ENCODE results near the gene MED13L. TPM values are rescaled to one million over a fixed set of nuclear protein-coding genes. Genes with fewer than 3 reads are reported as not detected.
"Not testable (repeated sequence)": the region's sequence is repeated elsewhere in the genome, so short reads cannot be mapped to it uniquely, and the experiment has no call there.

MED13L gene
- total RNA-seq, 1 experiment from 2014 or later, result 69.5 TPM

DNA sequence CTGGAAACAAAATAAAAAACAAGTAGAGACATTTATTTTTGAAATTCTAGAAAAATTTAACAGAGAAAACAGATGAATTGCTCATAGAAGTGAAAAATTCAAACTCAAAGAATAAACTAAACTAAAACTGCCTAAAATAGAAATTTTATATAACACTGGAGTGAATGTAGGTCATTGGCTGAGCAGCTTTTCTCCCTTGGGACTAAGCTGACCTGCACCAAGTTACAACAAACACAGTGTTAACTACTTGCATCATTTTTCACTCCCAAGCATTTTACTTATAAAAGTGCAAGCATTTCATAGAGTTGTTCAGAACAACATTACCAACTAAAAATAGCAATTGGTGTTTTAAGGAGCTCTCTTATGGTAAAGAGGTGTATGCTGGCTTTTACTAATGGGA lies 298.1 kb downstream of the MED13L start:
- DNase-seq (ENCODE audit: low read depth in 1 of 2, low spot score in 2 of 2), result no peak
- Histone ChIP-seq H3K9me3 (replicated peaks) (no peaks in the 10 kb centered on the region), H3K4me3 (no peak overlapping the region), H3K4me1 (replicated peaks) (no peaks in the 10 kb centered on the region), H3K36me3 (peaks cover 61% of the 10 kb centered on the region), H3K27ac (no peak overlapping the region), H3K27me3 (replicated peaks) (no peaks in the 10 kb centered on the region)

DNA sequence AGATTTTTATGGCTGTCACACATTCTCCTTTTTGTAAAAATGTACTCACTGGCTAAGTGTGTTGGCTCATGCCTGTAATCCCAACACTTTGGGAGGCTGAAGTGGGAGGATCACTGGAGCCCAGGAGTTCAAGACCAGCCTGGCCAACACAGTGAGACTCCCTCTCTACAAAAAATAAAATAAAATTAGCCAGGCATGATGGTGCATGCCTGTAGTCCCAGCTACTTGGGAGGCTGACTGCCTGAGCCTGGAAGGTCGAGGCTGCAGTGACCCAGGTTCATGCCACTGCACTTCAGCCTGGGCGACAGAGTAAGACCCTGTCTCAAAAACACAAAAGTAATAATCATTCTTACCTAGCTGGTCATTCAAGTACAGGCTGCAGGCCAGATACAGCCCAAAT lies 300.7 kb downstream of the MED13L start:
- H3K4me1 ChIP-seq (replicated peaks); H3K9me3 ChIP-seq (replicated peaks); H3K4me3 ChIP-seq; DNase-seq (ENCODE audit: low read depth in 1 of 2, low spot score in 2 of 2); H3K27ac ChIP-seq; H3K27me3 ChIP-seq (replicated peaks): not testable (repeated sequence)
- H3K36me3 ChIP-seq, result peaks cover 58% of the 10 kb centered on the region

DNA sequence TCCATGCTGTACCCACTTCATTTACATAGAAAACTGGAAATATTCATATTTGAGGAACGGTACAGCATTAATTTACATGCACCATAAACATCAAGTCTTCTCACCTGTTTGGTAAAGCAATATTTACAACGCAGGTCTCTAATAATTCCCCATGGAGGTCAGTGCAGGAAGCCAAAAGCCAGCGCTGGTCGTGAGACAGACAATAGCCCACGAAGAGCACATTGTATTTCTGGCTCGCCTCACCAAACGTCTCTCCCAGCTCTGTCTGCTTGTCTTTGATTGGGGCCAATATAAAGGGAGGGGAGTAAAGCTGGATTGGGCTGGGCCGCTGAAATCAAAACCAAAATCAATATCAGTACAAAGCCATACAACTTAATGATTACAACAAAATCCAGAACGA lies 302.1 kb downstream of the MED13L start:
- no peak overlapping the region for H3K27ac ChIP-seq
- H3K4me3 ChIP-seq, result no peak overlapping the region
- DNase-seq (ENCODE audit: low read depth in 1 of 2, low spot score in 2 of 2), result no peak
- no peaks in the 10 kb centered on the region for H3K27me3 ChIP-seq (replicated peaks)
- H3K9me3 ChIP-seq (replicated peaks), result no peaks in the 10 kb centered on the region
- no peaks in the 10 kb centered on the region for H3K4me1 ChIP-seq (replicated peaks)
- H3K36me3 ChIP-seq, result peaks cover 63% of the 10 kb centered on the region

- Histone ChIP-seq H3K4me1 (replicated peaks) (no peaks in the 10 kb centered on the region), H3K36me3 (peaks cover 63% of the 10 kb centered on the region), H3K4me3 (no peak overlapping the region), H3K27ac (no peak overlapping the region), H3K9me3 (replicated peaks) (no peaks in the 10 kb centered on the region), H3K27me3 (replicated peaks) (no peaks in the 10 kb centered on the region)
- DNase-seq (ENCODE audit: low read depth in 1 of 2, low spot score in 2 of 2), result no peak
These were observed 303.3 kb downstream of the MED13L start for GRCh38 chr12:115973968-115974724.

DNA sequence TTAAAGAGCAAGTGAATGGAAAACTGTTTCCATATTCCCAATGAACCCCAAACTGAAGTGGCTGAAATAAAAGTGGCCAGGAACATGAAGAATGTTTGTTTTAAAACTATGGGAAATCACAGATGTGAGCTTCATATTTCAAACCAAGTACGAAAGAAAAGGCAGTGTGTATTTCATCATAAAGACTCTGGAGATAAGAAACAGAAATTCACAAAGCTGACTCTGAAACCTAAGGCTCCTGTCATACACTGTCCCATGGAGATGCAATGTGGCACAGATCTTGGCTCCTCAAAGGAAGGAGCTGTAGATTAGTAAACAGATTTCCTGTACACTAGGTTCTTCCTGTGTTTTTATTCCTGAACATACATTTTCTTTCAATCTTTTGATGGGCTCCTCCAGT lies 304.4 kb downstream of the MED13L start:
- Histone ChIP-seq H3K36me3 (peaks cover 74% of the 10 kb centered on the region), H3K27ac (no peak overlapping the region), H3K27me3 (replicated peaks) (no peaks in the 10 kb centered on the region), H3K4me3 (no peak overlapping the region), H3K4me1 (replicated peaks) (no peaks in the 10 kb centered on the region), H3K9me3 (replicated peaks) (no peaks in the 10 kb centered on the region)
- no peak for DNase-seq (ENCODE audit: low read depth in 1 of 2, low spot score in 2 of 2)

DNA sequence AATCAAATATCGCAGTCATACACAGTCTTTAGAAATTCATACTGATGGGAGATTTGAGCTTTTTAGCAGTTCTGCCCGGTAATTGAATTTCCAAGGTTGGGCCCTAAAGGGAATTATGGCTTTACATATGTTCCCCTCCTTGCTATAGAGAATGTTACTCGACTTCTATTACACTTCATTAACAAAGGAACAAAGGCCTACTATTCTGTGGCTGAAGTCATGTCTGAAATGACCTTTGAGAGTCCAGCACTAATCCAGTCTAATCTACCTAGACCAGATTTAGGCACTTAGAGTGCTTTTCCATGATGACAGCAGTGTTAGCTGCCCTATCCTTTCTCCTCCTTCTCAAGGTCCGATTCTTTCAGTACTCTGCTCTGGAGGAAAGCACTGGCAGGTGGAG lies 305.3 kb downstream of the MED13L start:
- Histone ChIP-seq H3K4me3 (no peak overlapping the region), H3K27me3 (replicated peaks) (no peaks in the 10 kb centered on the region), H3K36me3 (peaks cover 81% of the 10 kb centered on the region), H3K27ac (no peak overlapping the region), H3K4me1 (replicated peaks) (no peaks in the 10 kb centered on the region), H3K9me3 (replicated peaks) (no peaks in the 10 kb centered on the region)
- DNase-seq (ENCODE audit: low read depth in 1 of 2, low spot score in 2 of 2), result no peak

DNA sequence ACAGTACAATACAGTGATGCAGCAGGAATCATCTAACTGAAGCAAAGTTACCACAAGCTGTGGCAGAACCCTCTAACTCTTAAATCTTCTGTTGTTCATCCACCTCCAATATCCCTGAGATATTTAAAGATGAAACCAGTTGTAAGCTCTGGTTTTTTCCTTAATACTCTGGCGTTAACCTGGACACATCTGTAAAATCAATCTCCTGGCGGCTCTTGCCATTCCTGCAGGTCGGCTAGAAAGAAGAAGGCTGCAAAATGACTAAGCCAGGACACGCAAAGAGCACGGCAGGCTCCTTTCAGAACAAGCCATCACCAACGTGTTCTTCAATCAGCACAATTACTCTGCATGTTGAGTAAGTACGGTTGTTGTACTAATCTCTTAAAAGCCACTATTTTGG lies 309.3 kb downstream of the MED13L start:
- H3K4me1 ChIP-seq (replicated peaks), result peaks cover 15% of the 10 kb centered on the region
- H3K27me3 ChIP-seq (replicated peaks), result no peaks in the 10 kb centered on the region
- no peak overlapping the region for H3K4me3 ChIP-seq
- no peak overlapping the region for H3K27ac ChIP-seq
- peaks cover 86% of the 10 kb centered on the region for H3K36me3 ChIP-seq
- no peaks in the 10 kb centered on the region for H3K9me3 ChIP-seq (replicated peaks)
- DNase-seq (ENCODE audit: low read depth in 1 of 2, low spot score in 2 of 2), result no peak

DNA sequence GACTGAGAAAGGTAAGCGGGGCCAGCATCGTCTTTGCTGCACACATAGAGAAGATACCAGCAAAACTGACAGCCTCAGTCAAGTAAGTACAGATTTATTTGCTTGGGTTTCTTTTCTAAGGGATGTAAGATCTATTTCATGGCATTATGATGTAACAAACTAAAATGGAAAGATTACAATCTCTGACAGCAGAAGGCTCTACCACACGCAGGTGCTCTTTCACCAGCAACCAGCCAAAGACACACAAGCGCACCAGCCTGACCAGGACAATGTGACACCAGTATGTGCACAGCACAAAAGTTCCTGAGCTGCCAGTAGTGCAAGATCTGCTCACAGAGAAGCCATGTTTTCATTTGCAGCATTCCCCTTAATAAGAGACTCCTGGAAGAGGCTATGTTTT lies 311.1 kb downstream of the MED13L start:
- Histone ChIP-seq H3K36me3 (peaks cover 70% of the 10 kb centered on the region), H3K27ac (no peak overlapping the region), H3K4me1 (replicated peaks) (peaks cover 29% of the 10 kb centered on the region), H3K27me3 (replicated peaks) (no peaks in the 10 kb centered on the region), H3K4me3 (no peak overlapping the region), H3K9me3 (replicated peaks) (no peaks in the 10 kb centered on the region)
- DNase-seq (ENCODE audit: low read depth in 1 of 2, low spot score in 2 of 2), result no peak

DNA sequence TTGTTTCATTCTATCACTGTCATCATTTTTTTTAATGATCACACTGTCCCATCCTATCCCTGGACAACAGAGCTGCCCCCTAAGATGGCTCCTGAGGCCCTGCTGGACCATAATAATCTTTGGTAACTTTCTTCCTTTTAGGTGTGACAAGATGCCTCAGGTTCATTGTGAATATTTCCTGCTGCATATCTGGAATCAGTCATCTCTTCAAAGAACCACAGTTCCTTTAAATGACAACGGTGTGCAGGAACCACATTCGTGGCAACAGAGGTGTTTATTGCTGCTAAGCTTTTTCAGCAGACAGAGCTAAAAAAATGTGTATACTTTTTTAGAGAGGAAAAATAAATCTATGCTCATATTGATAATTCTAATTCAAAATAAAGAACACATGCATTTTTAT lies 312.9 kb downstream of the MED13L start:
- Histone ChIP-seq H3K4me3 (no peak overlapping the region), H3K9me3 (replicated peaks) (no peaks in the 10 kb centered on the region), H3K27me3 (replicated peaks) (no peaks in the 10 kb centered on the region), H3K36me3 (peaks cover 70% of the 10 kb centered on the region), H3K4me1 (replicated peaks) (peaks cover 41% of the 10 kb centered on the region), H3K27ac (no peak overlapping the region)
- DNase-seq (ENCODE audit: low read depth in 1 of 2, low spot score in 2 of 2), result no peak

- no peaks in the 10 kb centered on the region for H3K9me3 ChIP-seq (replicated peaks)
- H3K36me3 ChIP-seq, result peaks cover 66% of the 10 kb centered on the region
- H3K27me3 ChIP-seq (replicated peaks), result no peaks in the 10 kb centered on the region
- DNase-seq (ENCODE audit: low read depth in 1 of 2, low spot score in 2 of 2), result no peak
- no peak overlapping the region for H3K4me3 ChIP-seq
- peaks cover 41% of the 10 kb centered on the region for H3K4me1 ChIP-seq (replicated peaks)
- H3K27ac ChIP-seq, result no peak overlapping the region
These were observed 313.3 kb downstream of the MED13L start for GRCh38 chr12:115964214-115964613.

DNA sequence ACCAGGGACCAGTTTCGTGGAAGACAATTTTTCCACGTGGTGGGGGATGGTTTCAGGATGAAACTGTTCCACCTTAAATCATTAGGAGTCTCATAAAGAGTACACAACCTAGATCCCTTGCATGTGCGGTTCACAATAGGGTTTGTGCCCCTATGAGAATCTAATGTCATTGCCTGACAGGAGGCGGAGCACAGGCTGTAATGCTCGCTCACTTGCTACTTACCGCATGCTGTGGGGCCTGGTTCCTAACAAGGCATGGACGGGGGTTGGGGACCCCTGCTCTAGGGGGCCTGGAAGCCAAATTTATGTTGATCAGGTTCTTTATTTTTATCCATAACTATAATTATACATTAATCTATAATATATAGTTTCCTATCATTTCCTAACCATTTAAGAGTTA lies 315.3 kb downstream of the MED13L start:
- Histone ChIP-seq H3K4me1 (replicated peaks) (peaks cover 41% of the 10 kb centered on the region), H3K36me3 (peaks cover 55% of the 10 kb centered on the region), H3K9me3 (replicated peaks) (no peaks in the 10 kb centered on the region), H3K27me3 (replicated peaks) (no peaks in the 10 kb centered on the region), H3K27ac (peak overlapping the region; percentile 93), H3K4me3 (no peak overlapping the region)
- peak; percentile 70 to 75 for DNase-seq (ENCODE audit: low read depth in 1 of 2, low spot score in 2 of 2)

DNA sequence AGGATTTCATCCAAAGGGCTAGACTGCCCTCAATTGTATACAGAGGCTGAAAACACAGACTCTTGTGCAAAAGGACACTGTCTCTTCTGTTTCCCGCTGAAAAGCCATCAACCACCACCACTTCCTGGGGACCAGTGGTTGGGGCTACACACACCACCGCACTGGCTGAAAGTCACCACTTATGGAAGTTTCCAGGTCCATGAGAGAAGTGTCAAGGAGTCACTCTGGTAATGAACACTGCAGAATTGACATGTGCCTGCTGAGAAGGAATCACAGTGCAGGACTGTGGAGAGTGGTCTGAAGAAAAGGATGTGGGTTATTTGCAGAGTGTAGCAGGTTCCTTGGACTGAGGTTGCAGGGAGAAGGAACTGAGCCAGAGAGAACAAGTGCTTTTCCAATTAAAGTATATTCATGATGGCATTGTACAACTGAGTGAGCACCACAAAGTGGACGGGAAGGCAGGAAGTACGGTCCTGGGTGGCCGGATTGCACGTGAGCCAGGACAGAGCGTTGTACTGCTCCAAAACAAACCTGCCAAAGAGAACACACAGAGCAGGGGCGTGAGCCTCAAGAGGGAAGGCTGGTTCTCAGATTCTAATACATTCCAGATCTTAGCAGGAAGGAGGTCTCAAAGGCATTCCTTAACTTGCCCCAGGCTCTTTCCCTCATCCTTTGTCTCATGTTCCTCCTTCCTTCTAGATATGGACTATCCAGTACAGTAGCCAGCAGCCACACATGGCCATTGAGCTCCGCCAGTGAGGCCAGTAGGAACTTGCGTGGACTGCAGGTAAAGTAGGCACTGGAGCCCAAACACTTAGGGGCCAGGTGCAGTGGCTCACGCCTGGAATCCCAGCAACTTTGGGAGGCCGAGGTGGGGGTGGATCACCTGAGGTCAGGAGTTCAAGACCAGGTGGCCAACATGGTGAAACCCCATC lies 316.4 kb downstream of the MED13L start:
- no peaks in the 10 kb centered on the region for H3K27me3 ChIP-seq (replicated peaks)
- H3K27ac ChIP-seq, result peak overlapping the region; percentile 93
- no peaks in the 10 kb centered on the region for H3K9me3 ChIP-seq (replicated peaks)
- DNase-seq (ENCODE audit: low read depth in 1 of 2, low spot score in 2 of 2), result peak in 1 of 2 experiments; percentile 39
- H3K4me3 ChIP-seq, result no peak overlapping the region
- H3K4me1 ChIP-seq (replicated peaks), result peaks cover 41% of the 10 kb centered on the region
- H3K36me3 ChIP-seq, result peaks cover 57% of the 10 kb centered on the region

DNA sequence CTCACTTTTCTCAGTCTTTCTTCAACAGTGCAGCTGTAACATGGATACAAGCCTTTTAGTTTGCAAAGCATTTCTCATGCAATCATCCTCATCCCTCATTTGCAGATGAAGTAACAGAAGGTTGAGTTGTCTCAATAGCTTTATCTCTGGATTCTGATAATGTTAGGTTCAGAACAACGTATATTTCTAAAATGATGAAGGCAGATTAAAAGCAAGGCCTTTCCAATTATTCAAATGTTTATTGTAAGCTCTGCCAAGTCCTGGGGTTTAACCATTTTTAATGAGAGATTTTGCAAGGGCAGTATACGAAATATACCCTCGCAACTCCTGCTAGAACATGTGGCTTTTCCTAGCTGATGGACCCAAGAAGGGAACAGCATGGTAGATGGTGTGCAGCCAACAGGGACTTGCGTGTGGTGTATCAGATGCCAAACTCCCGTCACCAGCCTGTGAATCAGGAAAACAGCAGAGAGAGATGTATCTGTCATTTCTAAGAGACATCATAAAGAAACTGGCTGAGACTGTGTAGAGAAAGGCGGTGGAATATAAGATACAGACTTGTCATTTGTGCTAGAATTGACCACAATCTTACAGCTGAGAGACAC lies 319.7 kb downstream of the MED13L start:
- no peak overlapping the region for H3K27ac ChIP-seq
- no peaks in the 10 kb centered on the region for H3K9me3 ChIP-seq (replicated peaks)
- peaks cover 35% of the 10 kb centered on the region for H3K36me3 ChIP-seq
- no peak for DNase-seq (ENCODE audit: low read depth in 1 of 2, low spot score in 2 of 2)
- H3K4me3 ChIP-seq, result no peak overlapping the region
- peaks cover 22% of the 10 kb centered on the region for H3K4me1 ChIP-seq (replicated peaks)
- no peaks in the 10 kb centered on the region for H3K27me3 ChIP-seq (replicated peaks)

- Histone ChIP-seq H3K4me1 (replicated peaks) (peaks cover 15% of the 10 kb centered on the region), H3K4me3 (no peak overlapping the region), H3K36me3 (peaks cover 35% of the 10 kb centered on the region), H3K9me3 (replicated peaks) (no peaks in the 10 kb centered on the region), H3K27ac (no peak overlapping the region), H3K27me3 (replicated peaks) (no peaks in the 10 kb centered on the region)
- no peak for DNase-seq (ENCODE audit: low read depth in 1 of 2, low spot score in 2 of 2)
These were observed 320.8 kb downstream of the MED13L start for GRCh38 chr12:115956659-115957058.

All from SJSA1 (cell line).